ENCODE measurements around the gene NANOS3. TPM values are rescaled to one million over a fixed set of nuclear protein-coding genes. Genes with fewer than 3 reads are reported as not detected.

The NANOS3 gene
- not detected in 2 replicates for total RNA-seq (ENCODE audit: low replicate concordance)

DNA sequence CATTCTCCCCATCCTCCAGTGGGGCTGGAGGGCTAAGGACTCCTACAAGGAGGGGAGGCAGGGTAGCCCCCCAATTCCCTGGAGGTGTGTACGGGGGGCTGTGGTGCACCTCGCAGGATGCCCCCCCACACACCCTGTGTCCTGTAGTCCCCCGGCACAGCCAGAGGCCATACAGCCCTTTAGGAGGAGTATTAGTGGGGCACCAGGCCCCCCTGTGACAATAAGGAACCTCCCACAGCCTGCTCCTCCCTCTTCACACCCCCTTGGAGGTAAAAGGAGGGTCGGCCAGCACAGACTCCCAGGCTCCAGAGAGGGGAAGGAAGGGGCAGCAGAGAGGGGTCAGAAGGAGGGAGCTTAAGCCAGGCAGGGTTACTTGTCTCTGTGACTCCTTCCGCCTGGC, at the start of gene NANOS3:
Gene NANOS3 (plus strand): TSS at position 301 of the 400 bp plus-strand sequence. CDS start 115 bp downstream, outside the sequence.
- Histone ChIP-seq H3K36me3 (no peaks in the 10 kb centered on the region), H3K4me3 (no peak within 1 kb of the TSS), H3K4me1 (peaks cover 23% of the 10 kb centered on the region), H3K27me3 (peaks cover 78% of the 10 kb centered on the region), H2AFZ (replicated peaks) (no peak within 1 kb of the TSS), H4K20me1 (ENCODE audit: low read depth) (peaks cover under 1% of the 10 kb centered on the region), H3K27ac (no peak within 1 kb of the TSS), H3K9me3 (ENCODE audit: low read depth) (no peaks in the 10 kb centered on the region), H3F3A (ENCODE audit: low read depth) (peaks cover 18% of the 10 kb centered on the region), H3K9ac (no peak within 1 kb of the TSS), H3K79me2 (ENCODE audit: low read depth) (no peaks in the 10 kb centered on the region), H3K4me2 (no peak within 1 kb of the TSS)
- peaks cover 6% of the 10 kb centered on the region for H3K27me3 Mint-ChIP-seq (ENCODE audit: insufficient read depth, low read depth)
- no peak for DNase-seq (ENCODE audit: low spot score)
- no peak for TF ChIP-seq EZH2phosphoT487 (IDR thresholded peaks at IDR 0.05)
- TF ChIP-seq, protein P1, sequence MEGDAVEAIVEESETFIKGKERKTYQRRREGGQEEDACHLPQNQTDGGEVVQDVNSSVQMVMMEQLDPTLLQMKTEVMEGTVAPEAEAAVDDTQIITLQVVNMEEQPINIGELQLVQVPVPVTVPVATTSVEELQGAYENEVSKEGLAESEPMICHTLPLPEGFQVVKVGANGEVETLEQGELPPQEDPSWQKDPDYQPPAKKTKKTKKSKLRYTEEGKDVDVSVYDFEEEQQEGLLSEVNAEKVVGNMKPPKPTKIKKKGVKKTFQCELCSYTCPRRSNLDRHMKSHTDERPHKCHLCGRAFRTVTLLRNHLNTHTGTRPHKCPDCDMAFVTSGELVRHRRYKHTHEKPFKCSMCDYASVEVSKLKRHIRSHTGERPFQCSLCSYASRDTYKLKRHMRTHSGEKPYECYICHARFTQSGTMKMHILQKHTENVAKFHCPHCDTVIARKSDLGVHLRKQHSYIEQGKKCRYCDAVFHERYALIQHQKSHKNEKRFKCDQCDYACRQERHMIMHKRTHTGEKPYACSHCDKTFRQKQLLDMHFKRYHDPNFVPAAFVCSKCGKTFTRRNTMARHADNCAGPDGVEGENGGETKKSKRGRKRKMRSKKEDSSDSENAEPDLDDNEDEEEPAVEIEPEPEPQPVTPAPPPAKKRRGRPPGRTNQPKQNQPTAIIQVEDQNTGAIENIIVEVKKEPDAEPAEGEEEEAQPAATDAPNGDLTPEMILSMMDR (IDR thresholded peaks at IDR 0.05): no peak
- no peak for TF ChIP-seq EZH2 (IDR thresholded peaks at IDR 0.05)
- no peaks in the 10 kb centered on the region for H3K9me3 Mint-ChIP-seq
- no peak within 1 kb of the TSS for H3K4me3 Mint-ChIP-seq
- H3K36me3 Mint-ChIP-seq: no peaks in the 10 kb centered on the region
- H3K27ac Mint-ChIP-seq: no peak within 1 kb of the TSS
- H3K4me1 Mint-ChIP-seq: peaks cover 30% of the 10 kb centered on the region

DNA sequence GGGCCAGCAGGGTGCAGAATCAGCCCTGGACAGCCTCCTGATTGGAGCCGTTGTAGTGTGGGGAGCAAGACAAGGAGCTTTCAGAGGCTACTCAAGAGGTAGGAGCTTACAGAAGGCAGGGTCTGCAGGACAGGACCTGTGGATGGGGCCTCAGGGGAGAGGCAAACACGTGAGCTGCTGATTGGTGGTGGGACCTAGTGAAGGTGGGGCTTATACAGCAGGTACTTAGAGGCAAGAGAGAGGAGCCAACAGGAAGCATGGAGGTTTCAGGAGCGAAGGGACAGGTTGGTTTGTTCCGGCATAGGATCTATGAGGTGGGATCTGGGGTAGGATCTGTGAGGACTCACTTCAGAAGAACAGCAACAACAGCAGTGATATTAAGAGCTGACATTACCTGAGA, 49.3 kb upstream of the NANOS3 start:
- H3K27me3 Mint-ChIP-seq (ENCODE audit: insufficient read depth, low read depth): peaks cover 8% of the 10 kb centered on the region
- no peak overlapping the region for H3K4me3 ChIP-seq
- H3K4me2 ChIP-seq: no peak overlapping the region
- H3K4me3 Mint-ChIP-seq: no peak overlapping the region
- no peaks in the 10 kb centered on the region for H3K4me1 ChIP-seq
- H4K20me1 ChIP-seq (ENCODE audit: low read depth): peaks cover 4% of the 10 kb centered on the region
- no peaks in the 10 kb centered on the region for H3K36me3 ChIP-seq
- H3K27ac Mint-ChIP-seq: no peak overlapping the region
- peaks cover 24% of the 10 kb centered on the region for H3K36me3 Mint-ChIP-seq
- no peaks in the 10 kb centered on the region for H3K79me2 ChIP-seq (ENCODE audit: low read depth)
- H3K9me3 Mint-ChIP-seq: no peaks in the 10 kb centered on the region
- no peak for TF ChIP-seq EZH2phosphoT487 (IDR thresholded peaks at IDR 0.05)
- TF ChIP-seq EZH2 (IDR thresholded peaks at IDR 0.05): no peak
- TF ChIP-seq, protein P1 (IDR thresholded peaks at IDR 0.05): no peak
- no peak for DNase-seq (ENCODE audit: low spot score)
- H2AFZ ChIP-seq (replicated peaks): no peak overlapping the region
- no peak overlapping the region for H3K27ac ChIP-seq
- peaks cover 21% of the 10 kb centered on the region for H3F3A ChIP-seq (ENCODE audit: low read depth)
- no peaks in the 10 kb centered on the region for H3K9me3 ChIP-seq (ENCODE audit: low read depth)
- H3K9ac ChIP-seq: no peak overlapping the region
- H3K27me3 ChIP-seq: no peaks in the 10 kb centered on the region
- H3K4me1 Mint-ChIP-seq: peaks cover 5% of the 10 kb centered on the region

DNA sequence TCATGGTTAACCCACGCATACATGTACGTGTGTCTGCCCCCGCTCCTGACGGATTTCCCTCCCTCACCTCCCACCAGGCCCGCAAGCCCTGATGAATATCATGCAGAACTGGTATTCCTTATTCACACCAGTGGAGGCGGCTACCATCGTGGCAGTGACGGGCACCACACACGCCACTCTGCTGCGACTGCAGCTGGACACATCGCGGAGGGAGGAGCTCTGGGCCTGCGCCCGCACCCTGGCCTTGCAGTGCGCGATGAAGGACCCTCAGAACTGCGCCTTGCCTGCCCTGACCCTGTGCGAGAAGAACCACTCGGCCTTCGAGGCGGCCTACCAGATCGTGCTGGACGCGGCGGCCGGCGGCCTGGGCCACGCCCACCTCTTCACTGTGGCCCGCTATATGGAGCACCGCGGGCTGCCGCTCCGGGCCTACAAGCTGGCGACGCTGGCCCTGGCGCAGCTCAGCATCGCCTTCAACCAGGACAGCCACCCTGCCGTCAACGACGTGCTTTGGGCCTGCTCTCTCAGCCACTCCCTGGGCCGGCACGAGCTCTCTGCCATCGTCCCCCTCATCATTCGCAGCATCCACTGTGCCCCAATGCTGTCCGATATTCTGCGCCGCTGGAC, 46.7 kb upstream of the NANOS3 start:
- Histone ChIP-seq H3K4me1 (no peaks in the 10 kb centered on the region), H3K36me3 (no peaks in the 10 kb centered on the region), H3K27me3 (no peaks in the 10 kb centered on the region), H4K20me1 (ENCODE audit: low read depth) (peaks cover 4% of the 10 kb centered on the region), H3K79me2 (ENCODE audit: low read depth) (no peaks in the 10 kb centered on the region), H3F3A (ENCODE audit: low read depth) (peaks cover 26% of the 10 kb centered on the region), H3K27ac (no peak overlapping the region), H3K4me3 (no peak overlapping the region), H3K4me2 (no peak overlapping the region), H2AFZ (replicated peaks) (no peak overlapping the region), H3K9ac (no peak overlapping the region), H3K9me3 (ENCODE audit: low read depth) (no peaks in the 10 kb centered on the region)
- Mint-ChIP-seq H3K9me3 (no peaks in the 10 kb centered on the region), H3K4me1 (peaks cover 14% of the 10 kb centered on the region), H3K4me3 (no peak overlapping the region), H3K27ac (no peak overlapping the region), H3K27me3 (ENCODE audit: insufficient read depth, low read depth) (peaks cover 7% of the 10 kb centered on the region), H3K36me3 (peaks cover 19% of the 10 kb centered on the region)
- TF ChIP-seq EZH2phosphoT487 (IDR thresholded peaks at IDR 0.05) (no peak), EZH2 (IDR thresholded peaks at IDR 0.05) (no peak)
- TF ChIP-seq, protein P1 (IDR thresholded peaks at IDR 0.05): no peak
- DNase-seq (ENCODE audit: low spot score): no peak

Data from neural progenitor cell (in vitro differentiated cells).